Measurements from ENCODE around the gene ELFN1.
"Not testable (repeated sequence)": the region's sequence is repeated elsewhere in the genome, so short reads cannot be mapped to it uniquely, and the experiment has no call there.

ELFN1 gene

GRCh38 chr7:1762238-1762945, 92.3 kb downstream of the ELFN1 start:
- DNase-seq, result no peak

GRCh38 chr7:1763033-1763432, 93.0 kb downstream of the ELFN1 start:
- no peak for DNase-seq

GRCh38 chr7:1763911-1764310, 93.8 kb downstream of the ELFN1 start:
- DNase-seq, result not testable (repeated sequence)

GRCh38 chr7:1765336-1765735, 95.3 kb downstream of the ELFN1 start:
- no peak for DNase-seq

- no peak for DNase-seq
These were observed 97.4 kb downstream of the ELFN1 start for GRCh38 chr7:1767524-1767923.

GRCh38 chr7:1768832-1769231, 98.8 kb downstream of the ELFN1 start:
- no peak for DNase-seq

- no peak for DNase-seq
These were observed 99.5 kb downstream of the ELFN1 start for GRCh38 chr7:1769286-1770200.

GRCh38 chr7:1770331-1770730, 100.3 kb downstream of the ELFN1 start:
- no peak for DNase-seq

- no peak for DNase-seq
These were observed 105.3 kb downstream of the ELFN1 start for GRCh38 chr7:1775389-1775788.

- no peak for DNase-seq
These were observed 107.0 kb downstream of the ELFN1 start for GRCh38 chr7:1777122-1777521.

- DNase-seq, result no peak
These were observed 109.4 kb downstream of the ELFN1 start for GRCh38 chr7:1779445-1779844.

- DNase-seq, result no peak
These were observed 111.3 kb downstream of the ELFN1 start for GRCh38 chr7:1781369-1781768.

GRCh38 chr7:1785839-1786238, 115.8 kb downstream of the ELFN1 start:
- DNase-seq, result no peak

- no peak for DNase-seq
These were observed 117.2 kb downstream of the ELFN1 start for GRCh38 chr7:1787241-1787640.

GRCh38 chr7:1787681-1788235, 117.7 kb downstream of the ELFN1 start:
- DNase-seq, result no peak

- no peak for DNase-seq
These were observed 124.9 kb downstream of the ELFN1 start for GRCh38 chr7:1794888-1795542.
